SKM-1 (cell line): ENCODE results near the gene OSCP1.

Source experiments
- DNase-seq: peaks from one replicate; lab custom pipeline; 2025; ENCODE audit not compliant: unreplicated experiment; lab: John Stamatoyannopoulos, UW

OSCP1 gene

DNA sequence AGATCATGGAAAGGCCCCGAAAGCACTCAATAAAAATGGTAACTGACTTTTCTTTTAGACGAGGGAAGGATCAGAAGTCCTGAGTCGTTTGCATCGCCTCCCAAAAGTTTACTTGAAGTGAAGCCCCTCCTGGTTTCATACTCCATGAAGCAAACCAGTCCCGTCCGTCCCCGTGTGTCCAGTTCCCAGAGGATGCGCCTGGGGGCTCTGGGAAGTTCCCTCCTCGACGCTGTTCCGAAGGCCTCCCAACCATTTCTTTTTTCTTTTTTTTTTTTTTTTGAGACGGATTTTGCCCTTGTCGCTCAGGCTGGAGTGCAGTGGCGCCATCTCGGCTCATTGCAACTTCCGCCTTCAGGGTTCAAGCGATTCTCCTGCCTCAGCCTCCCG is 661 bp upstream of the OSCP1 start:
- DNase-seq, result no peak

DNA sequence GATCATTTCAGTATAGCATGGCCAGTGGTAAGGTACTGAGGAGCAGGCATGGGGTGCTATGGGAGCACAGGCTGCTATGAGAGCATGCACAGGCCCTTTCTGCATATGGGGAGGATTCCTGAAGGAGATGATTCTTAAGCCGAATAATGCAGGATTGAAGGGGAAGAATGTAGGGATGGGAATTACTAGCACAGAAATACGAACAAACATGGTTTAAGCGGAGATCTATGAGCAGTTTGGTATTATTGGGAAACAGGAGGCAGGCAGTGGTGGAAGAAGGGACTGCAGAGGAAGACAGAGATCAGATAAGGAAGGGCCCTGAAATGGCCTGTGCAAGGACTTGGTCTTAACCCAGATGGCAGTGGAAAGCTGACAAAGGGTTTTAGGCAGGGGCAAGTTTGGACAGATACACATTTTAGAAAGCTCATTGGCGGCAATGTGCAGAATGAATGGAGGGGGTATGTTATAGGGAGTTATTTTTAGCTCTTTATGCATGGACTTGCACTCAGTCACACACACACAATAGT is 1.7 kb downstream of the OSCP1 start:
- peak; percentile 16 for DNase-seq

DNA sequence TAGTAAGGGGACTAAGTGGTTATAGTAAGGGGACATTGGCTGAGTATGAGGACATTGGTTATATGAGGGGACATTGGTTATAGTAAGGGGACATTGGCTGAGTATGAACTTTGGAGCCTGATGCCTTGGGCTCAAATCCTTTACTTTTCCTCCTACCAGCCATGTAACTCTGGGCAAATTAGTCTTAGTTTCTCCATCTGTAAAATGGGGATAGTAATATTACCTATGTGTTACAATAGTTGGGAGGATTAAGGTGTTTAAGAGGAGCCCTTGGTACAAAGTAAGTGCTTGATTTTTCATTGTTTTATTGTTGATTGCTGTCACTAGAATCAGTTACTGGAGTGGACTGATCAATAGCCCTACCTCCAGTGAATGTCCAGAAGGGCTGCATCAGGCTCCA is 2.8 kb downstream of the OSCP1 start:
- no peak for DNase-seq

DNA sequence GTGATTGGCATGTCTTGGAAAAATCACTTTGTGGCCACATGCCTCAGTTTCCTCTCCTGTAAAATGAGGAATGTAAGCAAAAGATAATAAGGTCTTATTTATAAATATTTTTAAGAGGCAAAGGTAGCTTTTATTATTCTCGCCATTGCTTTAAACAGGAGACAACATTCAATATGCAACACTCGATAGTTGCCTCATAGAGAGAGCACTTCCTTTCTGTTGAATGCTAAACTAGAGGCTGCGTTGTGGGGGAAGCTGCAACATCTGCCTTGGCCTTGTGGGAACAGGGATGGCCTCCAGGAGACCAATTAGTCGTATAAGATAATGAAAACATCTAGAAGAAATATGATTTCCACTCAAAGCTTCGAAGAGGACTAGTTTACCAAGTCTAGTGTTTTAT is 3.5 kb downstream of the OSCP1 start:
- DNase-seq, result peak; percentile 31

DNA sequence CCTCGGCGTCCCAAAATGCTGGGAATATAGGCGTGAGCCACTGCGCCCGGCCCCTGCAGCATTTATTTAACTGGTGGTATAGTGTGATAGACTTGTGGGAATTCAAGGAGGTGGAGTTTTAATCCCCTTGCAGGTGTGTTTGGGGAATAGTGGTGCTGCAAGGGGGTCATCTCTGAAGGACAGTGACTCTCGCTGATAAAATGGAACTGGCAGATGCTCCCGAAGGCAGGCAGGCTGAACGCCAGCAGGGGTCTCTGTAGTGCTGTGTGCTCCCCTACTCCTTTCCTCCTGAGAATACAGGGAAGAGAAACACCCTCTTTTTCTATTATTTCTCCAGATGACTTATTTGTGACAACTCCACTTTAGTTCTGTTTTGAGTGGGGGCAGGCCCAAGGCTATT is 4.0 kb downstream of the OSCP1 start:
- peak; percentile 27 for DNase-seq

DNA sequence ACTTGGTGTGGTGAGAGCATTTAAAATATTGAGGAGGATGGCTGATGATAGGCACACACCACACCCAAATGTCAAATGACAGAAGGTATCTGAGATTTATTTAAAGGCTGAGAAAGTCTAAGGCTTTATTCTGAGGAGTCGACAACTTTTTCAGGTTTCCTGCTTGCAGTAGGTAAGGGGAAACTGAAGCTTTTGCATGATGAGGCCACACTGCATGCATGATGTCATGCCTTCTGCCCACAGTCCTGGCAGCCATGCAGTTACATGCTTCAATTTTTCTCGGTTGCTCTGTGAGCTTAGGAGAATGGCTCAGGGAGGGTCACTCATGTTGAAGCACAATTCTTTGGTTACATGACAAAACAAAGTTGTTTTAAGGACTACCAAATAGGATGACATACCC is 7.0 kb downstream of the OSCP1 start:
- no peak for DNase-seq

DNA sequence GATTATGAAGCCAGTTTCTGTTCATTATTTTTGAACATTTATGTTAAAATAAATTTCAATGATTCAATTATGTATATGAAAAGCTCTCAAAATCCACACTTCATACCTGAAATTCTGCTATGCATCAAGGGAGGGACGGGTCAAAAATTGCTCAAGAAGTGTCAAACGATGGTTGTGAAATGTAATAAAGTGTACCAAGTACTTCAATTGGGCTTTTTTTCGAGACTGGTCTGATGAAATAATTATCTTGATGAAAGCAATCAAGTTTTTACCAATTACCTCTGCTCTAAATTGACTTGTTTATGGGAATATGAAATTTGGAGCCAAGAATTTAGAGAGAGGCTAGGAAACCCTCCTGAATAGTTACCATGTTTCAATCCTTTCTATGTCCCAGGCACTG is 7.9 kb downstream of the OSCP1 start:
- no peak for DNase-seq

DNA sequence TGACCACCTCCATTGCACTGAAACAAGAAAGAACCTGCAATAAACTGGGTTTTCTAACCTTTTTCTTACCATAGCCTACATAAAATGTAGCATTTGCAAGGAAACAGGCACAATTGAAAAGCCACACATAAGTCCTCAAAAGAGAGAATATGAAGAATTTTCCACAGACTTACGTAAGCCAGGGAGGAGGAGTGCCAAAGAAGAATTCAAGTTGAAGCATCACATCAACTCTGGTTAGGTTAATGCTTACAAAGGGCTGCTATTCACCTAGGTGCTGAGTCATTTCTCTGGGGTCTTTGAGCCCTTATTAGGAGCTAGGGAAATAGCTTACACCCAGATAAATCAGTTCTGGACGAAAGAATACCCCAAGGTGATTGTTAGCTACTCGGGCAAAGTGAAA is 9.6 kb downstream of the OSCP1 start:
- DNase-seq, result no peak

DNA sequence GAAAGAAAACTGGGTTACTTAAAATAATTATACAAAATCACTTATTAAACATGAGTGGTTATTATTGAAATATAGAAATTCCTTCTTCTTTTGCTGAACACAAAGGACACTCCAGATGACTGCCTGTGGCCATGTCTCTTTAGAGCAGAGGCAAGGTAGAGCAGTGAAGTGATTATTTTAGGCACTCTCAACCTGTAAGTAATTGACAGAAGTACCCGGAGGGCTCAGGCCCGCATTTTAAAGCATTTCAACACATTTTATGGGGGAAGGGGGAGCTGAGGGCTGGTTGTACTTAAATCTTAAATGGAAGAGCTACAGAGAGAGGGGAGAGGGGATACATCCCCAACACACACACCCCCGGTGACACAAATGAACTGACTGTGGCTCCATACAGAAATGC is 10.2 kb downstream of the OSCP1 start:
- DNase-seq, result no peak

DNA sequence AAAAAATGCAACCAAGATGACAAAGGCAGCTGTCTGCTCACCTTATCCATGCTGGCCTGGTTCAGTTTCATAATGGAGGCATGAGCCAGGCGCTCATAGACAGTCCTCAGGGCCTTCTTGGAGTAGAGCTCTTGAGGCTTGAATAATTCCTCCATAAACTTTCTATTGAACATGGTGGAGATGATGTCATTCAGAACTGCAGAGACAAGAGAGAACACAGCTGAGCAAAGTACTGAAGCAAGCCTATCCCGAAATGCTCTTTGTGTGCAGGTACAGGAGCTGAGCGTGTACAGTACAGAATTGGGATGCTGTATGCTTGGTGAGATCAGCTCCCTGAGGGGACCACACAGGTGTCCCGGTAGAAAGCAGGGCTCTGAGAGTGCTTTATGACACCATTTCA is 11.5 kb downstream of the OSCP1 start:
- DNase-seq, result no peak

DNA sequence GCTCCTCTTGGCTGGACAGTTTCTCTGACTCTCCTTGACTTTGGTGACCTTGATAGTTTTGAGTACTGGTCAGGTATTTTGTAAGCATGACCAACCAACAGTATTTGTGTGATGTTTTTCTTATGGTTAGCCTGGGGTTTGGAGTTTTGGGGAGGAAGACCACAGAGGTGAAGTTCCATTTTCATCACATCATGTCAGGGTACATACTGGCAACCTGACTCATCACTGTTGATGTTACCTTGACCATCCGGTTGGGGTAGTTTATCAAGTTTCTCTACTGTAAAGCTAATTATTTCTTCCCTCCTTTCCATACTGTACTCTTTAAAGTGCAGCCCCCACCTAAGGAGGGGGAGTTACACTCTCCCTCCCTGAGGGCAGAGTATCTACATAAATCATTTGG is 13.4 kb downstream of the OSCP1 start:
- no peak for DNase-seq

DNA sequence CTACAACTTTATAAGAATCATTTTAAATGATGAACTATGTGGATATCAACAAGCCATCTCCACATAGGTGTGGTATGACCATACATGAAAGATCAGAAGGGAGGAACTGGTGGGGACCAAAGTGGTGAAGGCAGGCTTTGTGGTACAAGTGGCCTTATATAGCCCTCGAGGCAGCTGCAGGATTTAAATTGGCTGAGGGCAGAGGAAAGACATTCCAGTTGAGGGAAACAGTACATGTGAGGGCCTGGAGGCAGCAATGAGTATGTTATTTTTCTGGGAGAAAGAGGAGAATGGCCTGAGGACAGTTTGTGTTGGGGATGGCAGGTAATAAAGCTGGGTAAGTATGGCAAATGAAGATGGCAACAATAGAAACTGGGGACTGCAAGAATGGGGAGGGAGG is 17.1 kb downstream of the OSCP1 start:
- no peak for DNase-seq

DNA sequence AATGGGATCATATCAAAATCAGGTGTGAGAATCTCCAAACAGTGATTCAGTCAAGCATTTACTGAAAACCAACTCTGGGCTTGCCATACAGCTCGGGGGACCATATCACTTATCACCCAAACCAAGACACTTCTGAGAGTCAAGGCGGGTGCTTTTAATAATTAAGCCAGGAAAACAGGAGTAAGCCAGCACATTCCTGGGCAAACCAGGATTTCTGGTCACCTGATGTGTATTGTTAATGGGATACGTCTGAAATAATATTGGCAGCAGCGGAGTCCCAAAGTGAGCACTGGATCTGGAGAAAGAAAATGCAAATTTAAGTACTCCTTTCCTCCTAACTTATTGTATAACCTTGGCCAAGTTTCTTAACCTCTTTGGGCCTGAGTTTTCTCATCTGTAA is 17.6 kb downstream of the OSCP1 start:
- DNase-seq, result no peak

DNA sequence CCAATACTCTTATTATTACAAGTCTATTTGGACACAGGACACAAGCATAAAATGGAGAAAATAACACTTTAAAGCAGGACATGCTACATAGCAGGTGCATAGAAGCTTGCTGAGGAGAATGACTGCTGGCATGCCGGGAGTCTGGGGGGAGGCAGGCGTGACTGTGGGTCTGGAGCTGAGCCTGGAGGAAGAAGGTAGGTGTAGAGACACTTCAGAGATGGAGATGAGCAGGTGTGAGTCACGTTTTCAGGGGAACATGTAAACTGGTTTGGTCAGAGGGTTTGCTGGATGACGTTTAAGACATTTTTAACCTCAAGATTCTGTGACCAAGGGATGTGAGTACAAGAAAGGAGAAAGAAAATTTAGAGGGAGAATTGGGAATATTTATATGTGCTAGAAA is 24.5 kb downstream of the OSCP1 start:
- no peak for DNase-seq

DNA sequence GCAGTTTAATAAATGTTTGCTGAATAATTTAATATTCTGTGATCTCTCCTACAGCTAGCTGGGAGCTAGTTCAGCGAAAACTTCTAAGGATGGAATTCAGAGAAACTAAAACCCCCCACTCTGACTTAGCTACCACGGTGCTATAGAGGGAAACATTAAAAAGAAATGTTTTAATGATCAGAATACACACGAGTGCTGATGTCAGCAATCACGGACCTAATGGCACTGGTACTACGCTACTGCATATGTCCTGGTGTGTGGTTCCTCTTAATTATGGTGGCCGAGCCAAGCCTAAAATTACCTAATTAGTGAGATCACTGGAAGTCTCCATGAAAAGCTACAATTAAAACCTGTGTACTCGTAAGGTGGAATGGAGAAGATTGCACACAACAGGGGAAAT is 28.6 kb downstream of the OSCP1 start:
- DNase-seq, result no peak

DNA sequence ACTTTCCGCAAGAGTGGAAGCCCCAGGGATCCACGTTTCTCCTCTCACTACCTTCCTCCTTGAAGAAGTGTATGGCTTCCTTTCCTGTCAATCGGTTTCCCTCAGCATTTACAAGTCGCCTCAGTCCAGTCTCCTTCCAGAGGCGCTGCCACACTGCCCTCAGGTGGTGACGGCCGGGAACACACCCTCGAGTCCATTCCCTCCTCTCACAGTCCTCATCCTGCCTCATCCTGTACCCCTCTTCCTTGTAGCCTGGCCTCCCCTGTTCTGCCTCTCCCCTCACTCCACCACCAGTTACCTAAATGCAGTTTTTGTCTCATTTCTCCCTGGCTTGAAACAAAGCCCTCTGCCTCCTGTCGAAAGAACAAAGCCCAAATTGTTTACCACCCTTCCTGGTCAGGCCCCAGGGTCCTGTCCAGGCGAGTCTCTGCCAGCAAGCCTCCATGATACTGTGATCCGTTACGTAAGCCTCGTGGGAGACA is 29.4 kb downstream of the OSCP1 start:
- peak; percentile 89 for DNase-seq

DNA sequence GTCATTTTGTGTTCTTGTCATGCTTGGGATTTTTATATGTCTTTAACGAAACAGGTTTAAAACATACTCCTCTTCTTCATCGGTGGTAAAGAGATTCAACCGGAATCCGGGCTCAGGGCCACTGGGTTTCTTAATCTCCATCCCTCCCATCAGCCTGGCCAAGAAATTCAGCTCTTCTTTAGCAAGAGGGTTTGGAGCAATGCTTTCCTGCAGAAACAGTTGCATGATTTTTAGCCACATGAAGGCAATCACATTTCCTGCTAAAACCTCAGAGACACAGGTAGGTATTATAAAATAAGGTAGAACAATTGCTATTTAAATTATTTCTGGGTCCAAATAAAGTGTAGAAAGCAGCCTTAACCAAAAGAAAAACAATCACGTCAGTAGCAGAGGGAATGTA is 29.8 kb downstream of the OSCP1 start:
- no peak for DNase-seq

DNA sequence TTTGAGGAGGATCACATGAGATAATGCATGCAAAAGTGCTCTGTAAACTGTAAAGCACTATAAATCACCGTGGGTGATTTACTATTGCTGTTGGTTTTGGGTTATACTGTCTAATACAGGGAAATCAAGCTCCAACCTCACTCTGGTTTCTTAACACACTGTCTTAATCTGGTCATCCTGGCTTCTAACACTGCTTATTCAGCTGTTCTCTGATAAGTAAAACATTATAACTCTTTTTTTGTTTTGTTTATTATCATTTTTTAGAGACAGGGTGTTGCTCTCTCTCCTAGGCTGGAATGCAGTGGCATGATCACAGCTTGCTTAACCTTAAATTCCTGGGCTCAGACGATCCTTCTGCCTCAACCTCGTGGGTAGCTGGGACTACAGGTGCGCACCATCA is 30.7 kb downstream of the OSCP1 start:
- DNase-seq, result no peak

DNA sequence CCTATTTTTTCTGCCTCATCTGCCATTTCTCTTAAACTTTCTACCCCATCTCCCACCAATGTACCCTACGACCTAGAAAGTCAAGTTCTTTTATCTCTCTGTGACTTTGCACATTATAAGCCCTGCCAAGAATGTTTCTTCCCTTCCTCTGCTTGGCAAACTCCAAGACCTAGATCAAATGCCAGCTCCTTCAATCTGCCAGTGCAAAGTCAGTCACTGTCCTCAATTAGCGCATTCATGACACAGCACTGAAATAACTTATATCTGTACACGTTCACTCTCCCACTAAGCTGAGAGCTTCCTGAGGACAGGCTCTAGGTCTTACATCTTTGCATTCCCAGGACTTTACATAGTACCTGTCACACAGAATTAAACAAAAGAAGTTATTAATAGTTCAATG is 31.1 kb downstream of the OSCP1 start:
- DNase-seq, result no peak

DNA sequence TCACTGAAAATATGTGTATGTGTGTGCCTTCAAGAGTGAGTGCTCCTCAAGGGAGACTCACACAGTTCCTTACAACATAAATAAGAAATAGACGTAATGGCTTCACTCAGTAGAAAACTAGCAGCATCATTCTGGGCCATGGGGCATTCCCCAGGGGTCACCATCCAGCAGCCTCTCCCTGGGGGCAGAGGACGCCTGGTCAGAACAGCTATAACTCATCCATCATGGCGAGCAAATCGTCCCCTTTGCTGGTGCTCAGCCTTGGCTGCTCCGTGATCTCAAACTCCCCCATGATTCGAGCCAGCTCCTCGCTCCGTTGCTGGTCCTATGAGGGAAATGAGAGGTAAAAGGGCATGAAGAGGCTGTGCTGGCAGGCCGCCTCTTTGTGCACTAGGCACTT is 32.3 kb downstream of the OSCP1 start:
- no peak for DNase-seq

DNA sequence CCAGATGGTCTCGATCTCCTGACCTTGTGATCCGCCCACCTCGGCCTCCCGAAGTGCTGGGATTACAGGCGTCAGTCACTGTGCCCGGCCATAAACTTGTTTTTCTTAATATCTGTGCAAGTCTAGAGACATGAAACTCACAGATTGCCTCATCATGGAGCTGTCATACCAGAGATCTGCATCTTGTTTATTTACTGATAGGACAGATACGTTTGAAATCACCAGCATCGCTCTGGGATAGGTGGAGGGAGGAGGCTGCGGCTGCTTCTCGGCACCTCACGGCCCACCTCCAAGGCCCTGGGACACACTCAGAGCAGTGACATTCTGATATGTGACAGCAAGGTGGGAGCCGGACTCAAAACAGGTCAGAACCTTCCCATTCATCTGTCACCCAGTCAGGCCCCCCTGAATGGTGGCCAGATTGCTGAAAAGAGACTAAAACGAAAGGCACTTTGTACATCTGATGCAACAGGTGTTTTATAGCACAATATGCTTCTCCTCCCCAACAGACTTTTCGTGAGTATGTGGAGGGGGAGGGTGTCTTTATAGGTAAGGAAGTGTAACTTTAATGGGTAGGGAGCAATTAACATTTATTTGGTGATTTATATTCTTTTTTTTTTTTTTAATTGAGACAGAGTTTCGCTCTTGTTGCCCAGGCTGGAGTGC is 34.5 kb downstream of the OSCP1 start:
- no peak for DNase-seq

DNA sequence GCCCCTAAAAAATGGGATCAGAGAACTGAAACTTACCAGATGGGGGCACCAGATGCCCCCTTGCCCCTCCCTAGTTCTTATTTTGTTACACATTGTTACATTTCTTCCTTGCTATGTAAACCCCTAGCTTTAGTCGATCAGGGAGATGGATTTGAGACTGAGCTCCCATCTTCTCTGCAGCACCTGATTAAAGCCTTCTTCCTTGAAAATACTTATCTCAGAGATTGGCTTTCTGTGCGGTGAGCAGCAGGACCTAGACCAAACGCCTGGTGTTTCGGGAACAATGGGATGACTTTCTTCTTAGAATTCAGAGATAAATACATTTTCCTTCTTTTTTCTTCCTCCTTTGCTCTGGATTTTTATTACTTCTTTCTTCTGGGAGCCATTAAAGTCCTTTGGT is 35.9 kb downstream of the OSCP1 start:
- no peak for DNase-seq
